ENCODE data around the gene DOK6. TPM values are rescaled to one million over a fixed set of nuclear protein-coding genes. Genes with fewer than 3 reads are reported as not detected.

Gene DOK6
- total RNA-seq, 1 donor from 2014 or later: 68.1 TPM

DNA sequence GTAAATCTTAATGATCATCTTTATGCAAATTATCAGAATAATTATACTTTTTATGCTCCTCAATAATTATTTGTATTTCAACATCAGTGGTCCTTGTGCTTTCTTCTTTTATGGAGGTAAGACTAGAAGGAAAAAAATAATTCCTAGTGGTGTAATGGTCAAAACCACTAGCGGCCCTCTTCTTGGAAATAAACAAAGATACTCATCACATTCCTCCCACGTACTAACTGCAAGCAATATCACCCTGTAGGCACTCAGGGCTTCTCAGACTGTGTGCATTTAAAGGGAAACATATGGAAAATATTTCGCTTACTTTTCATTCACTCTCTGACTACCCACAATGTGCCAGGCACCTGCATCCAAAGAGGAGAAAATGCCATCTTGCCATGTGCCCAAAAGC lies 263.7 kb downstream of the DOK6 start:
- FAIRE-seq (no peak), DNase-seq (ENCODE audit: low spot score in 2 of 2) (no peak)

GRCh38 chr18:69674292-69674877 lies 273.7 kb downstream of the DOK6 start:
- FAIRE-seq (no peak), DNase-seq (ENCODE audit: low spot score in 2 of 2) (no peak)

GRCh38 chr18:69674966-69675365 lies 274.3 kb downstream of the DOK6 start:
- DNase-seq (ENCODE audit: low spot score in 2 of 2): no peak
- FAIRE-seq: no peak

GRCh38 chr18:69677595-69677994 lies 276.9 kb downstream of the DOK6 start:
- FAIRE-seq (no peak), DNase-seq (ENCODE audit: low spot score in 2 of 2) (no peak)

DNA sequence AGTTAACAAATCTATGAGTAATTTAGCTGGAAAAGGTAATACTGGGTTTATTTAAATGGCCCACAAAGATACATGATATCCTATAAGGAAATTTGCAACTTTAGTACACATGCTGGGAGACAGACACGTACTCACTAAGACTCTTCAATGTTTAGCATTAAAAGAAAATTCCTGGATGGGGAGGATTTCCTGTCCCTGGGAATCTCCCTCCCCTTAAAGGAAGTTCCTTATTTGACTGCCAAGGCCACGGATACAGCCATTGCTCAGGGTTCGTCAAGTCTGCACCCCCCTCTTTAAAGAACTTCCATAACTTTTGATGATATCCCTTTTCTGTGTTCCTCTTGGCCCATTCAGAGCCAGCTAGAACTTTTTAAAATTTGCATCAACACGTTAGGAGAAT lies 279.4 kb downstream of the DOK6 start:
- FAIRE-seq: no peak
- DNase-seq (ENCODE audit: low spot score in 2 of 2): no peak

- FAIRE-seq (no peak), DNase-seq (ENCODE audit: low spot score in 2 of 2) (no peak)
Measured at GRCh38 chr18:69683176-69683575, 282.5 kb downstream of the DOK6 start.

- DNase-seq (ENCODE audit: low spot score in 2 of 2) (no peak), FAIRE-seq (no peak)
Measured at GRCh38 chr18:69684789-69685188, 284.1 kb downstream of the DOK6 start.

GRCh38 chr18:69686861-69687260 lies 286.2 kb downstream of the DOK6 start:
- no peak for FAIRE-seq
- no peak for DNase-seq (ENCODE audit: low spot score in 2 of 2)

- no peak for FAIRE-seq
- no peak for DNase-seq (ENCODE audit: low spot score in 2 of 2)
Measured at GRCh38 chr18:69689121-69689759, 288.6 kb downstream of the DOK6 start.

GRCh38 chr18:69691008-69691760 lies 290.5 kb downstream of the DOK6 start:
- FAIRE-seq (no peak), DNase-seq (ENCODE audit: low spot score in 2 of 2) (no peak)

DNA sequence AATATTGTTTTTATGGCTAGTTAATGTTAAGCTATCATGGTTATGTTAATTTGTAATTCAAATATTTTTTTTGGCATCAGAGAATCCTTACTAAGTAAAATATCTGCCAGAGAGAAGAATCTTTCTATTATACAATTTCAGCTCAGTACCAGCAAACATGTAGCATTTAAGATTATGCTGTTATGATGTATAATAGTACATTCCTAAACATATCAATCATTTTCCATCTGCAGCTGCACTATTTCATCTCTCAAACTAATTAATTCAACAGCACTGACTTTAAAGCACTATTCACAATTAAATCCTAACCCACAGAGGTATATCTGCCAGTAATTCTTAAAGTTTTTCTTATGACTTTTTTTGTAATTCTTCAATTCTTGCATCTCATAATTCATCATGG lies 296.4 kb downstream of the DOK6 start:
- no peak for FAIRE-seq

GRCh38 chr18:69697689-69698088 lies 297.0 kb downstream of the DOK6 start:
- no peak for FAIRE-seq
- no peak for DNase-seq (ENCODE audit: low spot score in 2 of 2)

More for the DNA sequence above, 296.4 kb downstream of the DOK6 start:
- no peak for DNase-seq (ENCODE audit: low spot score in 2 of 2)

GRCh38 chr18:69701305-69701704 lies 300.6 kb downstream of the DOK6 start:
- DNase-seq (ENCODE audit: low spot score in 2 of 2) (no peak), FAIRE-seq (no peak)

DNA sequence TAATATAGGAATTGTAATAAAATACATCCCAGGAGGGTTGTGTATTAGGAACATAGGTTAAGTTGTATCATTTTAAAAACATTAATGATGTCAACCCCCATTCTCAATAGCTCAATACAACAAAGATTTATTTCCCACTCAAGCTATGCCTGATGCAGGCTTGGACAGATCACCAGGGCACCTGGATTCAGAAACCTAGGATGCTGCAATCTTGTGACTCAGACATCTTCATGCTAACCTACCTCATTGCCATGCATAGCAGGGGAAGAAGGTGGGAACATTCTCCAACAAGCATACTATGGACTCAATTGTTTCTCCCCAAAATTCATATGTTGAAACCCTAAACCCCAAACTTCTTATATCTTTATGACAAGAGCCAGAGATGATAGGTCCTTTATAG lies 302.8 kb downstream of the DOK6 start:
- no peak for DNase-seq (ENCODE audit: low spot score in 2 of 2)
- no peak for FAIRE-seq

GRCh38 chr18:69705987-69706386 lies 305.3 kb downstream of the DOK6 start:
- DNase-seq (ENCODE audit: low spot score in 2 of 2) (no peak), FAIRE-seq (no peak)

GRCh38 chr18:69708844-69709243 lies 308.2 kb downstream of the DOK6 start:
- DNase-seq (ENCODE audit: low spot score in 2 of 2): no peak
- no peak for FAIRE-seq

DNA sequence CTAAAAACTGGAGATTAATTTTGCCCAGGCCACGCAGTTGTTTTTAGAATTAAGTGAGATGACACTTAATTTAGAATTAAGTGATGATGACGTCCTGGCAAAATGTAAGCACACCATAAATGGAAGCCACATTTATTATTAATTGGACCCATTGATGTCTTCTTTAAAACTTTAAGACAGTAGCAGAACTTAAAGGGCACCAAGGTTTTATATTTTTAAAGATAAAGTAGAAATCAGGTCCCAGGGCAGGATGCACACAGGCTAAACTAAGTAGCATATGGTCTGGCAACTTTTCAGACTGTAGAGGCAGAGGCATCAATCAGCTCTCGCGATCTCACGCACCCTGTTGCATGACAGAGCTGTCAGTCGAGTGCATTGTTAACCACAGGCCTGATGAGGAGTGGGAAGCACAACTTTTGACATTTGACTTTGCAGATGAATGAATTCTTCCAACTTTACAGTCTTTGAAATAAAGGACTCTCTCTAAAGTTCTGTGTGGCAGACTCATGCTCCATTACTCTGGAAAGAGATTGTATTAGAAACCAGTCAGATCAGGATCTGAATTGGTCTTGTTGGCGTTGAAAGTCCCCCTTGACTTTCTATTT lies 314.6 kb downstream of the DOK6 start:
- FAIRE-seq: no peak
- DNase-seq (ENCODE audit: low spot score in 2 of 2): no peak

GRCh38 chr18:69717586-69717985 lies 316.9 kb downstream of the DOK6 start:
- FAIRE-seq: no peak
- DNase-seq (ENCODE audit: low spot score in 2 of 2): no peak

GRCh38 chr18:69718912-69719547 lies 318.3 kb downstream of the DOK6 start:
- no peak for FAIRE-seq

GRCh38 chr18:69720422-69720821 lies 319.7 kb downstream of the DOK6 start:
- no peak for FAIRE-seq
- DNase-seq (ENCODE audit: low spot score in 2 of 2): no peak

More at GRCh38 chr18:69718912-69719547, 318.3 kb downstream of the DOK6 start:
- DNase-seq (ENCODE audit: low spot score in 2 of 2): no peak

GRCh38 chr18:69723434-69723833 lies 322.7 kb downstream of the DOK6 start:
- FAIRE-seq (no peak), DNase-seq (ENCODE audit: low spot score in 2 of 2) (no peak)

All from frontal cortex (tissue), 4 donors.